ENCODE measurements around the gene CFAP43. TPM values are rescaled to one million over a fixed set of nuclear protein-coding genes. Genes with fewer than 3 reads are reported as not detected.
A peak's percentile ranks its signal among the peaks of the same experiment; 100 is the strongest.

Gene CFAP43
- total and polyA plus RNA-seq, 9 of the 15 experiments (the other 6 are each of a cell fraction or from before 2014, with no cell fraction given): 0.07 to 0.86 (median 0.11) TPM; not detected in 1

- TF ChIP-seq SOX6 (IDR thresholded peaks at IDR 0.05): peak; percentile 68
- no peak for TF ChIP-seq HMG20B (CRISPR knock-in tag; IDR thresholded peaks at IDR 0.05)
- peak; percentile 77 for TF ChIP-seq TEAD4 (IDR thresholded peaks at IDR 0.05; ENCODE audit: low read length)
- TF ChIP-seq TEAD4 (CRISPR knock-in tag; IDR thresholded peaks at IDR 0.05; ENCODE audit: borderline replicate concordance): no peak
- TF ChIP-seq EWSR1 (IDR thresholded peaks at IDR 0.05; ENCODE audit: borderline replicate concordance, low read depth, partially characterized antibody): no peak
- TF ChIP-seq TSC22D4 (tag; IDR thresholded peaks at IDR 0.05): no peak
- TF ChIP-seq NFE2 (IDR thresholded peaks at IDR 0.05; ENCODE audit: low read depth): no peak
- TF ChIP-seq NCOA4 (IDR thresholded peaks at IDR 0.05; ENCODE audit: partially characterized antibody): no peak
- no peak for TF ChIP-seq PRPF4 (IDR thresholded peaks at IDR 0.05; ENCODE audit: insufficient read depth, low read depth, low read length, poor library complexity, severe bottlenecking)
- no peak for TF ChIP-seq KLF13 (tag; IDR thresholded peaks at IDR 0.05; ENCODE audit: borderline replicate concordance, low read depth)
- TF ChIP-seq ZNF696 (CRISPR knock-in tag; conservative IDR thresholded peaks at IDR 0.05): no peak
- TF ChIP-seq ZNF76 (CRISPR knock-in tag; IDR thresholded peaks at IDR 0.05; ENCODE audit: borderline replicate concordance): no peak
- TF ChIP-seq MTF1 (CRISPR knock-in tag; IDR thresholded peaks at IDR 0.05; ENCODE audit: borderline replicate concordance): no peak
- TF ChIP-seq GABPB1 (CRISPR knock-in tag; IDR thresholded peaks at IDR 0.05): no peak
- no peak for TF ChIP-seq KLF6 (CRISPR knock-in tag; IDR thresholded peaks at IDR 0.05; ENCODE audit: borderline replicate concordance)
- TF ChIP-seq CREBBP (IDR thresholded peaks at IDR 0.05; ENCODE audit: low read depth, low read length): no peak
- TF ChIP-seq TAF7 (tag; IDR thresholded peaks at IDR 0.05): no peak
- TF ChIP-seq MBD2 (IDR thresholded peaks at IDR 0.05; ENCODE audit: borderline replicate concordance, low read depth): peak; percentile 50; the same call in 1 of the 2 replicates
- no peak for TF ChIP-seq HEY1 (CRISPR knock-in tag; IDR thresholded peaks at IDR 0.05; ENCODE audit: borderline replicate concordance)
- TF ChIP-seq SMARCA4 (IDR thresholded peaks at IDR 0.05): peak; percentile 88
- TF ChIP-seq, protein P1, sequence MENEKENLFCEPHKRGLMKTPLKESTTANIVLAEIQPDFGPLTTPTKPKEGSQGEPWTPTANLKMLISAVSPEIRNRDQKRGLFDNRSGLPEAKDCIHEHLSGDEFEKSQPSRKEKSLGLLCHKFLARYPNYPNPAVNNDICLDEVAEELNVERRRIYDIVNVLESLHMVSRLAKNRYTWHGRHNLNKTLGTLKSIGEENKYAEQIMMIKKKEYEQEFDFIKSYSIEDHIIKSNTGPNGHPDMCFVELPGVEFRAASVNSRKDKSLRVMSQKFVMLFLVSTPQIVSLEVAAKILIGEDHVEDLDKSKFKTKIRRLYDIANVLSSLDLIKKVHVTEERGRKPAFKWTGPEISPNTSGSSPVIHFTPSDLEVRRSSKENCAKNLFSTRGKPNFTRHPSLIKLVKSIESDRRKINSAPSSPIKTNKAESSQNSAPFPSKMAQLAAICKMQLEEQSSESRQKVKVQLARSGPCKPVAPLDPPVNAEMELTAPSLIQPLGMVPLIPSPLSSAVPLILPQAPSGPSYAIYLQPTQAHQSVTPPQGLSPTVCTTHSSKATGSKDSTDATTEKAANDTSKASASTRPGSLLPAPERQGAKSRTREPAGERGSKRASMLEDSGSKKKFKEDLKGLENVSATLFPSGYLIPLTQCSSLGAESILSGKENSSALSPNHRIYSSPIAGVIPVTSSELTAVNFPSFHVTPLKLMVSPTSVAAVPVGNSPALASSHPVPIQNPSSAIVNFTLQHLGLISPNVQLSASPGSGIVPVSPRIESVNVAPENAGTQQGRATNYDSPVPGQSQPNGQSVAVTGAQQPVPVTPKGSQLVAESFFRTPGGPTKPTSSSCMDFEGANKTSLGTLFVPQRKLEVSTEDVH (IDR thresholded peaks at IDR 0.05; ENCODE audit: low read depth, partially characterized antibody): no peak
- TF ChIP-seq PML (IDR thresholded peaks at IDR 0.05; ENCODE audit: low read length): no peak
- no peak for TF ChIP-seq ZNF124 (CRISPR knock-in tag; IDR thresholded peaks at IDR 0.05)
- TF ChIP-seq, protein P2, sequence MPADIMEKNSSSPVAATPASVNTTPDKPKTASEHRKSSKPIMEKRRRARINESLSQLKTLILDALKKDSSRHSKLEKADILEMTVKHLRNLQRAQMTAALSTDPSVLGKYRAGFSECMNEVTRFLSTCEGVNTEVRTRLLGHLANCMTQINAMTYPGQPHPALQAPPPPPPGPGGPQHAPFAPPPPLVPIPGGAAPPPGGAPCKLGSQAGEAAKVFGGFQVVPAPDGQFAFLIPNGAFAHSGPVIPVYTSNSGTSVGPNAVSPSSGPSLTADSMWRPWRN (IDR thresholded peaks at IDR 0.05; ENCODE audit: low read depth): no peak
- peak; percentile 86 for TF ChIP-seq CTBP1 (IDR thresholded peaks at IDR 0.05; ENCODE audit: borderline replicate concordance)
- no peak for TF ChIP-seq WHSC1 (IDR thresholded peaks at IDR 0.05; ENCODE audit: low read length)
- TF ChIP-seq SNRNP70 (optimal IDR thresholded peaks at IDR 0.05; ENCODE audit: low read depth, low read length): no peak
- no peak for TF ChIP-seq ZFP91 (CRISPR knock-in tag; IDR thresholded peaks at IDR 0.05)
These were observed 20.9 kb upstream of the CFAP43 start (continued) for GRCh38 chr10:104253106-104253505.
